Activated CD8-positive, alpha-beta memory T cell treated with anti-CD3 and anti-CD28 coated beads for 4 hours (primary cell): Measurements from ENCODE around the gene TUT7.
"Not testable (repeated sequence)": the region's sequence is repeated elsewhere in the genome, so short reads cannot be mapped to it uniquely, and the experiment has no call there.

Experiments used
- DNase-seq, 2 donors: peaks; one replicate each; pipeline ENCODE4 v3.0.0-alpha.2; 2020; ENCODE audit warnings: low read depth in 2 of 2

The TUT7 gene

GRCh38 chr9:86347991-86348390, 6.2 kb downstream of the TUT7 start:
- no peak for DNase-seq

DNA sequence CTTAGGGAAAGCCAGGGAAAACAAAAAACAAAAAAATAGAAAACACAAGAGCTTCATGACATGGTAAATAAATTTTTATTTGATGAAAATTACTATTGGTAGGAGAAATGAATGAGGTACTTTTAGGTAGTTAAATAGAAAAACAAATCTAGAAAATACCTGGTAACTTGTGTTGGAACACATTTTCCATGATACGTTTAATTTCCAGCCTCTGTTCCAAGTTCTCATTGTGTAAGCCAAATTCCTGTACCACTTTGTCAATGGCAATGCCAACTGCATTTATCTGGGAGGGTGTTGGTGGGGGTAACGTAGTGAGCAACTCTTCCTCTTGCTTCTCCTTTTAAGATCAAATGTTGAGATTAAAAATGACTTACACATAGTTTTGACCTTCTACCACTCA, 9.4 kb downstream of the TUT7 start:
- DNase-seq, result no peak

- DNase-seq, result no peak
Measured at GRCh38 chr9:86342269-86342668, 11.9 kb downstream of the TUT7 start.

DNA sequence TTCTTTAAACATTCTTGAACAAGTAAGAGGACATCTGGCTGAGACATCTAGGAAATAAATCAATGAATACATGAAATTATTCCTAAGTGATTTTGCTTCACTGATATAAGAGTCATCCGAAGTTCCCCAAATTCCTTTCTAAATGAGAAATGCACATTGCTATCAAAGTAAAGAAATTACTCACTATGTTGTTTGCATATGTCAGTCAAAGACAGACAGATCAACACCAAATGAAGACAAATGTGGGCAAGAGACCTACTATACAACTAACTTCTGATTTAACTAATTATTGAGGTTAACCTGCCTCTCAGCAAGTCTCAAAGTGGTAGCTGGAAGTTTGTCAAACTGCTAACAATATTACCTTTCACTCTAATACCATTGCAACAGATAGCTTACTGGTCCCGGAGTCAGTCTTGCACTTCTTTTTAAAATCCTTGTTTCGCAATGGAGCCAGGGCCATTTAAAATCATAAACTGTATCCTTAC, 13.2 kb downstream of the TUT7 start:
- DNase-seq, result no peak

DNA sequence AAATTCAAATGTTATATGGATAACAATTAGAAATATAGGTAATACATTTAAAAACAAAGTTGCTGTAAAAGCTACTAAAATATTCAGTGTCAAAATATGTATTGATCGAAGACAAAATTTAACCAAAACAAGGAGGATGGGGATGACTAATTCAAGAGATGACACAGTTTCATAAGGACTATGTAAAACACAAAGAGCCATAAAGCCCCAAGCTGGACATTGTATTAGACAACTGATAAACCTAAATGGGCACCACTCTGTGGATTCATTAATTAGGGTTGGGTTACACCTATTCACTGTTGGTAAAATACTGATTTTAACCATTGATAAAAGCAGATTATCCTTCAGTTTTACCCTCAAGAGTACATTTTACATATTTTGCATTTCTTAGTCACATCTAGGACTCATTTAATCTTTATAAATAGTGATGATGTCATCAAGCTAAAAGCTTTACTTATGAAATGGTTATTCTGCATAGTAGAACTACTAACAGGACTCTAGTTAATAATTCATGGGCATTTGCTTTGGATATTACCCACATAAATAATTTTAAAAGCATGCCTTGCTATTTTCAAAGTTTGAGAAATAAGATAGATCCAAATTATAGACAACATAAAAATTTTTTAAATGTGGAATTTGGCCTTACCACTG, 13.7 kb downstream of the TUT7 start:
- DNase-seq, result no peak

GRCh38 chr9:86337469-86338108, 16.6 kb downstream of the TUT7 start:
- DNase-seq, result no peak

GRCh38 chr9:86336058-86336457, 18.2 kb downstream of the TUT7 start:
- no peak for DNase-seq

DNA sequence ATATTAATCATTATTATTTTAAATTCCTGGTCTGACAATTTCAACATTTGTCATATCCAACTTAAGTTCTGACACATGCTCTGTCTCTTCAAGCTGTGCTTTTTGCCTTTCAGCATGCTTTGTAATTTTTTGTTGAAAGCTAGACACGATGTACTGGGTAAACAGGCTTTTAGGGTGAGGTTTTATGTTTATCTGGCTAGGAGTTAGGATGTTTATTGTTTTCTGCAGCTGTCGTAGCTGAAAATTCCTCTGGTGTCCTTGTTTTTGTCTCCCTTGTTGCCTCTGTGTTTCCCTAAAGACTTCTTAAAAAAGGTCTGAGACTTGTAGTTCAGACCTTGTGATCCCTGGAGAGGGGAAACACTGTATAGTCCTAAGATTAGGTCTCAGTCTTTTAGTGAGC, 20.6 kb downstream of the TUT7 start:
- no peak for DNase-seq

DNA sequence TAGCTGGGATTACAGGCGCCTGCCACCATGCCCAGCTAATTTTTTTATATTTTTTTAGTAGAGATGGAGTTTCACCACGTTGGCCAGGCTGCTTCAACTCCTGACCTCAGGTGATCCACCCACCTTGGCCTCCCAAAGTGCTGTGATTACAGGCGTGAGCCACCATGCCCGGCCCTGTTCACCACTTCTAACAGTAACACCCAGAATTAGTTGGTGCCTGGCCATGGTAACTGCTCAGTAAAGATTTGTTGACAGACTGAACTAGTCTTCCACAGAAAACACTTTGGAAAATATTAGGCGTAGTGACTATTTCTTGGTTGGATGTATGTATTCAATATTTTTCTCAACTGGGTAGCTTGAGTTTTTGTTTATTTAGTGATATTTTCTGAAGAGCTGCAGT, 24.0 kb downstream of the TUT7 start:
- DNase-seq, result no peak

DNA sequence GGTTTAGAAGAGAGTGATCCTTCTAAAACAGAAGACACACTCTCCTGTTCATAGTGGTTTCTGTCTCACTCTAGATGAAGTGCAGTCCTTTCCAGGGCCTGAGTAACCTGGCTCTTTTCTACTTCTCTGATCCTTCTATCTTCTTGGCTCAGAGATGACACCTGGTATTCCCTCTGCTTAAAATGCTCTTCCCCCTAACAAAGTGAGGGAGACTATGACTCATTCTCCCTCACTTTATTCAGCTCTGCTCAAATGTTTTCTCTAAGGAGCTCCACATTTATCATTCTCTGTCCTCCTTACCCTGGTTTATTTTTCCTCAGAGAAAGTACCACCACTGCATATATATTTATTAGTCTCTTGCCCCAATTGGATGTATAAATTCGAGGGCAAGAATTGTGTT, 24.6 kb downstream of the TUT7 start:
- DNase-seq, result no peak

GRCh38 chr9:86328156-86328555, 26.1 kb downstream of the TUT7 start:
- DNase-seq, result no peak

DNA sequence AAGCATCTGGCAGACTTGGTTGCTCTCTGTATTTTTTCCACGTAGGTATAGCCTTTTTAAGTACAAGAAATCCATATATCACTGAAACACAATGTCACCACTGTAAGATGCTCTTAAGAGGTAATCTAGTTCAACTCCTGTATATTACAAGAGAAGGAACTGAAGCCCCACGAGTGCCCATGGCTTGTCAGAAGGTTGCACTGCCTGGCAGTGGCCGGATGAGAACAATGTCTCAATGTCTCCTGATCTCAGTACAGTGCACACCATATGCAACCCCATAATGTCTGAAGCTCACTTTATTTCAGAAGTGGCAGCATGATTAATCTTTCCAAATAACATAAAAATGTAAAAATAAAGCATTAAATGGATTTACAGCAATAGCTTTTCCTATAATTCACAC, 27.7 kb downstream of the TUT7 start:
- DNase-seq, result no peak

GRCh38 chr9:86324901-86325300, 29.3 kb downstream of the TUT7 start:
- DNase-seq, result no peak

DNA sequence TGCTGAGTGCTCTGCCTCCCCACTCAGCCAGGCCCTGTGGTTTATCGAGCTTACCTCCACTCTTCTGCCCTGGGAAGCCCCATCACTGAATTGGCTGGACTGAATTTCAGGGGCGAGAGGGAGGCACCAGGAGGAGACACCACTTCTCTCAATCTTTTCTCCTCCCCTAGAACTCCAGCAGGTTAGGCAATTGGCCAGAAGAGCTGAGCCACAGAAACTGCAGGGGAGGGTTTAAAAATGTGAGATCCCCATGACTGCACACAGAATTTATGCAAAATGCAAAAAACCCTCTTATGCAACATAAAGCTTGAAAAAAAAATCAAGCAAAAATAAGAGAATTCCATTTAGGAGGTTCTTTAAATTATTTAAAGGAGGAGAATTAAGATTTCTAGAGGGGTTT, 29.9 kb downstream of the TUT7 start:
- no peak for DNase-seq

GRCh38 chr9:86322973-86323644, 31.1 kb downstream of the TUT7 start:
- DNase-seq, result no peak

DNA sequence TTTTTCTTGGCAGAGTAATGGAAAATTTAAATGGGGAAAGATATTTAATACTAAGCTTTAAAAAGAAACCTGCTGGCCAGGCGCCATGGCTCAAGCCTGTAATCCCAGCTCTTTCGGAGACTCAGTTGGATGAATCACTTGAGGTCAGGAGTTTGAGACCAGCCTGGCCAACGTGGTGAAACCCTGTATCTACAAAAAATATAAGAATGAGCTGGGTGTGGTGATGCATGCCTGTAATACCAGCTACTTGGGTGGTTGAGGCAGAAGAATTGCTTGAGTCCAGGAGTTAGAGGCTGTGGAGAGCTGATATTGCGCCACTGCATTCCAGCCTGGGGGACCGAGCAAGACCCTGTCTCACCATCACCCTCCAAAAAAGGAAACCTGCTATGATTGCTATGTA, 32.8 kb downstream of the TUT7 start:
- no peak for DNase-seq

DNA sequence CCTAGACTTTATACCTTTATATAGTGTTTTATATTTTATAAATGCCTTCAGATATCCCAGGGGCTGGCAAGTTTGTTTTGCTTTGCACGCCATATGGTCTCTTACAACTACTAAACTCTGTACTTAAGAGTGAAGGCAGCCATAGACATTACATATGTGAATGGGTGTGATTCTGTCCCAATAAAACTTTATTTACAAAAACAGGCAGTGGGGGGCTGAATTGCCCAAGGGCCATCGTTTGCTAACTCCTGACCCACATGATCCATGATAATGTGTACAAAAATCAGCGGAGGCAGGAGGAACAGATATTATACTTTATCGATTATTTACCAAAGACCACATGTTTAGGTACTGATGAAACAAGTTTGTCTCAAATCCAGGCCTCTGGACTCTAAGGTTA, 36.0 kb downstream of the TUT7 start:
- DNase-seq, result no peak

DNA sequence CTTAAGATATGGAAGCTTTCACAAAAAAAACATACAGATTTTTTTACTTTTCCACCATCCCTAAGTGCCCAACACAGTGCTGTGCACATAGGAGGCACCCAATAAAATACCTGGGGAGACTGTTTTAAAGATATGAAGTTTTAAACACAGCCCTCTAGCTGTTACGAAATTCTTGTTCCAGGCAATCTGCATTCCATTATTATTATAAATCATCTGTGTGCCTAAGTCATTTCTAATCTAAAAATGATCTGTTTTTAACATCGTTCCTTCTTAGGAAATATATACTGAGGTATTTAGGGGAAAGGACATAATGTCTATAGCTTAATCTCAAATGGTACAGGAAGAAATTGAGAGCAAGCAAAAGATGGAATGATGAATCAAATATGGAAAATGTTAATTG, 39.1 kb downstream of the TUT7 start:
- no peak for DNase-seq

- not testable (repeated sequence) for DNase-seq
Measured at GRCh38 chr9:86312959-86313358, 41.3 kb downstream of the TUT7 start.

DNA sequence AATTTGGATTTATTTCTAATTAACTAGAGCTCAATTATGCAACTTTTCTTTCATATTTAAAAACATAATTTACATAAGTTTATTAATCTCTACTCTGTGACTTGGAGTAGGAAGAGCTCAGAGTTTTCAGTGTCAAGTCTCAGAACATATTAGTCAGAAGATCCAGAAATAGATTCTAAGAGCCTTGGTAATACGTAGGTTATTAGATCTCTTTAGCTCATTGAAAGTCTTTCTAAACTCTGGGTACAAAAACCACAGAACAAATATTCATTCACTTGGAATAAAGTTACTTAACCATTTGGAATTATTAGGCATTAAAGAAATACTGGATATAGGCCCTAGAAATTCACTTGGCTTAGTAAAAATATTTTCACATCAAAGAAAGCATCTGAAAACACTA, 45.5 kb downstream of the TUT7 start:
- no peak for DNase-seq

GRCh38 chr9:86304236-86304730, 49.9 kb downstream of the TUT7 start:
- DNase-seq, result no peak

- peak; percentile 11 to 37 for DNase-seq
Measured at GRCh38 chr9:86303316-86303975, 50.8 kb downstream of the TUT7 start.
